ENCODE data around the gene TRIM22.
"Not testable (repeated sequence)": the region's sequence is repeated elsewhere in the genome, so short reads cannot be mapped to it uniquely, and the experiment has no call there.

Gene TRIM22

GRCh38 chr11:5691964-5692361 is 2.4 kb downstream of the TRIM22 start:
- DNase-seq = no peak

DNA sequence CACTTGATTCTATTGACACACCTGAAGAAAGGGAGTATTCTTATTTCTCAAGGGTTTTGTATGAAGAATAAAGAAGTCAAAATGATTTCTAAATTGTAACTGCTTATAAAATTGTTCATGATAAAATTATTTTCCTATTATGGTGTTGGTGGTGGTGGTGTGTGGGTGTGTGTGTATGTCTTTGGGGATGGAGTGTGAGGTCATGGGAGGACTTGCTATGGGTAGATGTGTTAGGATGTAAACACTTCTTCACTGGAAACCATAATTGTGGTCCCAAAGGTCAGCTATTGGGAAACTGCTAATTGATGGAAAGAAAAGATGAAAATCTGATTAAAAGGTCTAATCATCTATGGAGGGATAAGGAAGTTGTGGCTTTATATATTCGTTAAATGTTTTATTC is 5.1 kb downstream of the TRIM22 start:
- no peak for DNase-seq

DNA sequence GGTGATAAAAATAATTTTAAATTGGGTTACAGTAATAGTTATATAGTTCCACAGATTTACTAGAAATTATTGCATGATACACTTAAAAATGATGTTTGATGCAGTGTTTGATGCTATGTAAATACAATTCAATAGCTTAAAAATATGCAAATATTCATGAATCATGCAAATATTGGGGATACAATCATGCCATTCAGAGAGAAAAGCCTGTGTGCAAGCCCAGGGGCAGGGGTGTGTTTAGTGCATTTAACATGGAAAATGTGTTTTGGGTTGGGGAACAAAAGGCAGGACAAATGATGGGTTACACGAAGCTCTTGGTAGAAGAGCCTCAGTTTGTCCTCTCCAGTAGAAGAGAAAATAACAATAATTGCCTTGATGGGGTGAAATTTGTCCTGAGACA is 6.0 kb downstream of the TRIM22 start:
- DNase-seq = no peak

GRCh38 chr11:5696210-5696609 is 6.6 kb downstream of the TRIM22 start:
- no peak for DNase-seq

DNA sequence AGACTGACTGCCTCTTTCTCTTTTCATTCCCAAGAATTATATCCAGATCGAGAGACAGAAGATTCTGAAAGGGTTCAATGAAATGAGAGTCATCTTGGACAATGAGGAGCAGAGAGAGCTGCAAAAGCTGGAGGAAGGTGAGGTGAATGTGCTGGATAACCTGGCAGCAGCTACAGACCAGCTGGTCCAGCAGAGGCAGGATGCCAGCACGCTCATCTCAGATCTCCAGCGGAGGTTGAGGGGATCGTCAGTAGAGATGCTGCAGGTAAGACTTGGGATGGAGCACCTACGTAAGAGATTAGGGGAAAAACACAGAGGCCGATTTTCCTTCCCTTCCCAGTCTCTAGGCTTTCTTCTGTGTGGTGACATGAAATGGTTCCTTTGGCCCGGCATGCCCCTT is 8.7 kb downstream of the TRIM22 start:
- no peak for DNase-seq

DNA sequence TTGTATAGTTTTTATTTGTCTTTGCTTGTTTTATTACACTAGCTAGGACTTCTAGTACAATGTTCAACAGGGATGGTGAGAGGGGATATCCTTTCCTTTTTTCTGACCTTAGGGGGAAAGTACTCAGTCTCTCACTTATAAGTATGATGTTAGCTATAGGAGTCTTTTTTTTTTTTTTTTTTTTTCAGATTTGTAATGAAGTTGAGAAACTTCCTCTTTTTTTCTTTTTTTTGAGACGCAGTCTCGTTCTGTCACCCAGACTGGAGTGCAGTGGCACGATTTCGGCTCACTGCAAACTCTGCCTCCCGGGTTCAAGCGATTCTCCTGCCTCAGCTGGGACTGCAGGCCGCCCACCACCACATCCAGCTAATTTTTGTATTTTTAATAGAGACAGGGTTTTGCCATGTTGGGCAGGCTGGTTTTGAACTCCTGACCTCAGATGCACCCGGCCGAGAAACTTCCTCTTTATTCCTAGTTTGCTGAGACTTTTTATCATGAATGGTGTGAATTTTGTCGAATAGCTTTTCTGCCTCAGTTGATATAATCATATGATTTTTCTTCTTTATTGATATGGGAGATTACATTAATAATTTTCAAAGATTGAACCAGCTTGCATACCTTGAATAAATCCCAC is 10.9 kb downstream of the TRIM22 start:
- DNase-seq = no peak

- DNase-seq = no peak
These were observed 11.5 kb downstream of the TRIM22 start for GRCh38 chr11:5701055-5701577.

- no peak for DNase-seq
These were observed 14.3 kb downstream of the TRIM22 start for GRCh38 chr11:5703741-5704536.

DNA sequence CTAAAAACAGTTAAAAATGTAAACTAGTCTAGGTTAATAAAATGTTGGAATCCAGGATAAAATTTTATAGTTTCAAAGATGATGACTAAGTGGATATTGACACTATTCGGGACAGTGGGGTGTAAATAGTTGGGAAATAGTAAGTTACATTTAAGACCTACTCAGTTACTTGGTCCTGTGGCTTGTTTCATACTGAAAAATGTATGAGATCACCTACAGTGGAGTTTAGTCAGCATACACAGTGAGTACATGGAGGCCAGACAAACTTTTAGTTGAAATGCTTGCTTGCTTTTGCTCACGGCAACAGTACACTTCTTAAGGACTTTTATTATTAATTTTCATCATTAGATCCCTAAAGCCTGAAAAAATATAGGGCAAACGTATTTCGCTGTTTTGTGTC is 16.1 kb downstream of the TRIM22 start:
- no peak for DNase-seq

- no peak for DNase-seq
These were observed 22.9 kb downstream of the TRIM22 start for GRCh38 chr11:5712507-5712906.

DNA sequence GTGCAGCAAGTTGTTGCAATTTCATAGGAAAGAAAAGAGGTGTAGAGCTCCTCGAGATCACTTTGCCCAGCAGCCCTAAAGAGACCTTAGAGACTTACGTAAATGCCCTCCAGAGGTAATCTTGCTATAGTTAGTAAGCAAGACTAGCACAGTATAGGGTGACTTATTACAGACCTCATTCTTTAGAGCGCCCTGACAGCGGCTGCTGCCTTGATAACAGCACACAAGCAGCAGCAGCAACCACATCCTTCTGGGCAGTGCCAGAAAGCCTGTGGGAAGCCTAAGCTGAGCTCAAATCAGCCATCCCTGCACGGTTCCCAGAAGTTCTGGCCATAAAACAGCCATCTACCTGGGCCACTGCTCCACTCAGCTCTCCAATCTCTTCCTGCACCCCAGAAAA is 24.1 kb downstream of the TRIM22 start:
- DNase-seq = no peak

DNA sequence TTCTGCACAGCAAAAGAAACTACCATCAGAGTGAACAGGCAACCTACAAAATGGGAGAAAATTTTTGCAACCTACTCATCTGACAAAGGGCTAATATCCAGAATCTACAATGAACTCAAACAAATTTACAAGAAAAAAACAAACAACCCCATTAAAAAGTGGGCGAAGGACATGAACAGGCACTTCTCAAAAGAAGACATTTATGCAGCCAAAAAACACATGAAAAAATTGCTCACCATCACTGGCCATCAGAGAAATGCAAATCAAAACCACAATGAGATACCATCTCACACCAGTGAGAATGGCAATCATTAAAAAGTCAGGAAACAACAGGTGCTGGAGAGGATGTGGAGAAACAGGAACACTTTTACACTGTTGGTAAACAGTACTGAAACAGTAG is 26.9 kb downstream of the TRIM22 start:
- not testable (repeated sequence) for DNase-seq

DNA sequence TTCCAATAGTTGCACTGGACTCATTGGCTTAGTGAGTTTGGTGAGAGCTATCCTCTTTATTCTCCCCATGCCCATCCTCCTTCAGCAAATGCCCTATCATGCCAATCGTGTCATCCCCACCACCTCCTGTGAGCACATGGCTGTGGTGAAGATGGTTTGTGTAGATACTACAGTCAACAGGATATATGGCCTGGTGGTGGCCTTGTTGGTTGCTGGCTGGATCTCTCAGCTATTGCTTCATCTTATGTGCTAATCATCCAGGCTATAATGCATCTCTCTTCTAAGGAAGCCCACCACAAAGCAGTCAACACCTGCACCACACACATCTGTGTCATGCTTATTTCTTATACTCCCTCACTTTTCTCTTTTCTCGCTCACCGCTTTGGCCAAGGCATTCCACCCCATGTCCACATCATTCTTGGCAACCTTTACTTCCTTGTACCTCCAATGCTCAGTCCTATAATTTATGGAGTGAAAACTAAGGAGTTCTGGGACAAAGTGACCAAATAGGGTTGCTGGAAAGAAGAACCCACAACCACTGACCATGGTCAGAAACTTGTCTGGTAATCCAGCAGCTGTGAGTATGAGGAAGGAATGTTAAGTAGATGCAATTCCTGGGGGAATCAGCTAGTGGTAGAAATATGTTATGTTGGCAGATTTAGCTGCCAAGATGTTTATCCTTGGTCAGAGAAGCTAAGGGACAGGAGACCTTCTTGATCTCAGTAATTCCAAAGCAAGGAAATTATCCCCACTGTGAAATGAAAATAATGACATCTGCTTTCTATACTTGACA is 30.3 kb downstream of the TRIM22 start:
- no peak for DNase-seq

- no peak for DNase-seq
These were observed 33.0 kb downstream of the TRIM22 start for GRCh38 chr11:5722622-5723021.

GRCh38 chr11:5726351-5726750 is 36.8 kb downstream of the TRIM22 start:
- no peak for DNase-seq

GRCh38 chr11:5727691-5728090 is 38.1 kb downstream of the TRIM22 start:
- no peak for DNase-seq

DNA sequence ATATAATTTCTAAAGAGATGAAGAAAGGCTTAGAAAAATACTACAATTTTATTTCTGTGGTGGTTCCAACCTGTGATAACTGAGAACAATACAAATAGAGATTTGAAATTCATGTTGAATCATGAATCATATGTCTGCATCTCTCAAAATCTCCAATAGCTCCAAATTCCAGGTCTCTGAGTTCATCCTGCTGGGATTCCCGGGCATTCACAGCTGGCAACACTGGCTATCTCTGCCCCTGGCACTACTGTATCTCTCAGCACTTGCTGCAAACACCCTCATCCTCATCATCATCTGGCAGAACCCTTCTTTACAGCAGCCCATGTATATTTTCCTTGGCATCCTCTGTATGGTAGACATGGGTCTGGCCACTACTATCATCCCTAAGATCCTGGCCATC is 46.8 kb downstream of the TRIM22 start, which contains the start of gene OR56B1:
Gene OR56B1 (plus strand): TSS at position 53 of the 400 bp plus-strand sequence. CDS start 69 bp downstream, at position 122.
- no peak for DNase-seq

DNA sequence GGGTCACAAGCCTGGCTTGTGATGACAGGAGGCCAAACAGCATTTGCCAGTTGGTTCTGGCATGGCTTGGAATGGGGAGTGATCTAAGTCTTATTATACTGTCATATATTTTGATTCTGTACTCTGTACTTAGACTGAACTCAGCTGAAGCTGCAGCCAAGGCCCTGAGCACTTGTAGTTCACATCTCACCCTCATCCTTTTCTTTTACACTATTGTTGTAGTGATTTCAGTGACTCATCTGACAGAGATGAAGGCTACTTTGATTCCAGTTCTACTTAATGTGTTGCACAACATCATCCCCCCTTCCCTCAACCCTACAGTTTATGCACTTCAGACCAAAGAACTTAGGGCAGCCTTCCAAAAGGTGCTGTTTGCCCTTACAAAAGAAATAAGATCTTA is 47.5 kb downstream of the TRIM22 start:
- no peak for DNase-seq

GRCh38 chr11:5737670-5738392 is 48.2 kb downstream of the TRIM22 start:
- DNase-seq = no peak

GRCh38 chr11:5738431-5738830 is 48.8 kb downstream of the TRIM22 start:
- no peak for DNase-seq

GRCh38 chr11:5746614-5747013 is 57.0 kb downstream of the TRIM22 start:
- no peak for DNase-seq

- no peak for DNase-seq
These were observed 60.2 kb downstream of the TRIM22 start for GRCh38 chr11:5749836-5750235.

- DNase-seq = no peak
These were observed 64.4 kb downstream of the TRIM22 start, which contains the start of gene OR52N4 for GRCh38 chr11:5753943-5754342. TSS of gene OR52N4 (plus strand) at chr11:5754243. CDS start at chr11:5754741, 498 bp downstream.

Data from NCI-H446 (cell line).